ENCODE data around the gene ZNF337. TPM values are rescaled to one million over a fixed set of nuclear protein-coding genes. Genes with fewer than 3 reads are reported as not detected.

Gene ZNF337
- total RNA-seq, 1 experiment from 2014 or later = 6.9 TPM

DNA sequence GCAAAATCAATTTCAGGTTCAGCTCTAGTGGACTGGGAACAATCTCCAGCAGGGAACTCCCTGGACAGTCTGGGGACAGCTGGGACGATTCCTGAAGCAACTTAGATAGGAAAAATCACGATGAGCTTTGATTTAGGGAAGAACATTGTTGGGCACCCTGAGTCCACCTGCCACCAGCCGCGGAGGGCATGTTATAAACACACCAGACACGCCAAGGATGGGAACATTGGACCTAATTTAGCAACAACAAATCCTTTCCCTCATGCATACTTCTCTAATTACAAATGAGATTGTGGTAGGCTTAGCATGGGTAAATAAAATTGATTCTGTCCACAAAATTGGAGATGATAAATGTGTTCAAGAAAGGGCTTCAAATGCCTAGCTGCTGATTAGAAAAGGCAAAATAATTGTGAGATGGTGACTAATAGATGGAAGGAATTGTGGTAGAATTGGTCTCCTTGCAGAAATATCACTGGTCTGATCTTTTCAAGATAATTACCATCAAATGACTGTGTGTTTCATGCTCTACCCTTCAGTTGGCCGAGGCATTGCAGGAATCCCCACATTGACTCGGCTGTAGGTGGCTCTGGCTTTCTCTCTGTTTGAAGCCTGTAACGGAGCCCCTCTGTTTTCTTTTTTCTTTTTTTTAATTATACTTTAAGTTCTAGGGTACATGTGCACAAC lies 66.7 kb downstream of the ZNF337 start (continued):
- TF ChIP-seq, protein P1, sequence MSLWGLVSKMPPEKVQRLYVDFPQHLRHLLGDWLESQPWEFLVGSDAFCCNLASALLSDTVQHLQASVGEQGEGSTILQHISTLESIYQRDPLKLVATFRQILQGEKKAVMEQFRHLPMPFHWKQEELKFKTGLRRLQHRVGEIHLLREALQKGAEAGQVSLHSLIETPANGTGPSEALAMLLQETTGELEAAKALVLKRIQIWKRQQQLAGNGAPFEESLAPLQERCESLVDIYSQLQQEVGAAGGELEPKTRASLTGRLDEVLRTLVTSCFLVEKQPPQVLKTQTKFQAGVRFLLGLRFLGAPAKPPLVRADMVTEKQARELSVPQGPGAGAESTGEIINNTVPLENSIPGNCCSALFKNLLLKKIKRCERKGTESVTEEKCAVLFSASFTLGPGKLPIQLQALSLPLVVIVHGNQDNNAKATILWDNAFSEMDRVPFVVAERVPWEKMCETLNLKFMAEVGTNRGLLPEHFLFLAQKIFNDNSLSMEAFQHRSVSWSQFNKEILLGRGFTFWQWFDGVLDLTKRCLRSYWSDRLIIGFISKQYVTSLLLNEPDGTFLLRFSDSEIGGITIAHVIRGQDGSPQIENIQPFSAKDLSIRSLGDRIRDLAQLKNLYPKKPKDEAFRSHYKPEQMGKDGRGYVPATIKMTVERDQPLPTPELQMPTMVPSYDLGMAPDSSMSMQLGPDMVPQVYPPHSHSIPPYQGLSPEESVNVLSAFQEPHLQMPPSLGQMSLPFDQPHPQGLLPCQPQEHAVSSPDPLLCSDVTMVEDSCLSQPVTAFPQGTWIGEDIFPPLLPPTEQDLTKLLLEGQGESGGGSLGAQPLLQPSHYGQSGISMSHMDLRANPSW (CRISPR knock-in tag; conservative IDR thresholded peaks at IDR 0.05; ENCODE audit: low read depth) = no peak
- TF ChIP-seq, protein P2, sequence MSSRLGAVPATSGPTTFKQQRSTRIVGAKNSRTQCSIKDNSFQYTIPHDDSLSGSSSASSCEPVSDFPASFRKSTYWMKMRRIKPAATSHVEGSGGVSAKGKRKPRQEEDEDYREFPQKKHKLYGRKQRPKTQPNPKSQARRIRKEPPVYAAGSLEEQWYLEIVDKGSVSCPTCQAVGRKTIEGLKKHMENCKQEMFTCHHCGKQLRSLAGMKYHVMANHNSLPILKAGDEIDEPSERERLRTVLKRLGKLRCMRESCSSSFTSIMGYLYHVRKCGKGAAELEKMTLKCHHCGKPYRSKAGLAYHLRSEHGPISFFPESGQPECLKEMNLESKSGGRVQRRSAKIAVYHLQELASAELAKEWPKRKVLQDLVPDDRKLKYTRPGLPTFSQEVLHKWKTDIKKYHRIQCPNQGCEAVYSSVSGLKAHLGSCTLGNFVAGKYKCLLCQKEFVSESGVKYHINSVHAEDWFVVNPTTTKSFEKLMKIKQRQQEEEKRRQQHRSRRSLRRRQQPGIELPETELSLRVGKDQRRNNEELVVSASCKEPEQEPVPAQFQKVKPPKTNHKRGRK (CRISPR knock-in tag; IDR thresholded peaks at IDR 0.05; ENCODE audit: borderline replicate concordance) = no peak
- no peak for TF ChIP-seq OVOL2 (CRISPR knock-in tag; IDR thresholded peaks at IDR 0.05; ENCODE audit: borderline replicate concordance)

DNA sequence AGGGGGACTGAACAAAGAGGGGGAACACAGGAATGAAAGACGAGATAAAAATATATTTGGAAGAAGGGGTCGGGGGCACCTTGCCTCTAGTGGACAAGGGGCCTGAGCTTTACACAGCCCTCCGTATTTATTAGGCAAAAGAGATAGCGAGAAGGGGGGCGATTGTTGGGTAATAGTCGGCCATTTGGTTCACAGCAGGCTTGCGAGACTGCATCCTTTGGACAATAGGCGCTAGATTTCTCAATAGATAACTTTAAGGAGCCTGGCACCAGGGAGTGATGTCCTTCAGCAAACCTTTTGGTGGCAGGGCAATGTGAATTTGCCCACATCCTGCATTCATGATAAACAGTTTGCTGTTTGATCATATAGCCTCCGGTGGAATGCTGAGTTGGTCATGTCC lies 69.9 kb downstream of the ZNF337 start:
- Mint-ChIP-seq H3K36me3 (peaks cover 13% of the 10 kb centered on the region), H3K27ac (no peak overlapping the region), H3K4me3 (no peak overlapping the region), H3K4me1 (peaks cover 24% of the 10 kb centered on the region), H3K9me3 (peaks cover 35% of the 10 kb centered on the region), H3K27me3 (ENCODE audit: low read depth) (peaks cover 44% of the 10 kb centered on the region)
- ChIA-PET POLR2A (no interaction called here), CTCF (no interaction called here)
- DNase-seq (ENCODE audit: low spot score) = no peak
- TF ChIP-seq, protein P3, sequence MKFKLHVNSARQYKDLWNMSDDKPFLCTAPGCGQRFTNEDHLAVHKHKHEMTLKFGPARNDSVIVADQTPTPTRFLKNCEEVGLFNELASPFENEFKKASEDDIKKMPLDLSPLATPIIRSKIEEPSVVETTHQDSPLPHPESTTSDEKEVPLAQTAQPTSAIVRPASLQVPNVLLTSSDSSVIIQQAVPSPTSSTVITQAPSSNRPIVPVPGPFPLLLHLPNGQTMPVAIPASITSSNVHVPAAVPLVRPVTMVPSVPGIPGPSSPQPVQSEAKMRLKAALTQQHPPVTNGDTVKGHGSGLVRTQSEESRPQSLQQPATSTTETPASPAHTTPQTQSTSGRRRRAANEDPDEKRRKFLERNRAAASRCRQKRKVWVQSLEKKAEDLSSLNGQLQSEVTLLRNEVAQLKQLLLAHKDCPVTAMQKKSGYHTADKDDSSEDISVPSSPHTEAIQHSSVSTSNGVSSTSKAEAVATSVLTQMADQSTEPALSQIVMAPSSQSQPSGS (CRISPR knock-in tag; IDR thresholded peaks at IDR 0.05; ENCODE audit: borderline replicate concordance, low read depth) = no peak
- TF ChIP-seq RELA (CRISPR knock-in tag; IDR thresholded peaks at IDR 0.05; ENCODE audit: borderline replicate concordance) (no peak), NR2C2 (CRISPR knock-in tag; IDR thresholded peaks at IDR 0.05) (no peak), TEAD4 (CRISPR knock-in tag; IDR thresholded peaks at IDR 0.05) (no peak), SMAD4 (CRISPR knock-in tag; IDR thresholded peaks at IDR 0.05) (no peak), RORB (CRISPR knock-in tag; IDR thresholded peaks at IDR 0.05) (no peak), ZNF121 (CRISPR knock-in tag; IDR thresholded peaks at IDR 0.05) (no peak), NR1H2 (CRISPR knock-in tag; IDR thresholded peaks at IDR 0.05) (no peak), CREB1 (CRISPR knock-in tag; IDR thresholded peaks at IDR 0.05) (no peak), NFYB (CRISPR knock-in tag; conservative IDR thresholded peaks at IDR 0.05; ENCODE audit: low read depth) (no peak)
- TF ChIP-seq, protein P4, sequence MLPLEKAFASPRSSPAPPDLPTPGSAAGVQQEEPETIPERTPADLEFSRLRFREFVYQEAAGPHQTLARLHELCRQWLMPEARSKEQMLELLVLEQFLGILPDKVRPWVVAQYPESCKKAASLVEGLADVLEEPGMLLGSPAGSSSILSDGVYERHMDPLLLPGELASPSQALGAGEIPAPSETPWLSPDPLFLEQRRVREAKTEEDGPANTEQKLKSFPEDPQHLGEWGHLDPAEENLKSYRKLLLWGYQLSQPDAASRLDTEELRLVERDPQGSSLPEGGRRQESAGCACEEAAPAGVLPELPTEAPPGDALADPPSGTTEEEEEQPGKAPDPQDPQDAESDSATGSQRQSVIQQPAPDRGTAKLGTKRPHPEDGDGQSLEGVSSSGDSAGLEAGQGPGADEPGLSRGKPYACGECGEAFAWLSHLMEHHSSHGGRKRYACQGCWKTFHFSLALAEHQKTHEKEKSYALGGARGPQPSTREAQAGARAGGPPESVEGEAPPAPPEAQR (CRISPR knock-in tag; IDR thresholded peaks at IDR 0.05) = no peak
- TF ChIP-seq, protein P5, sequence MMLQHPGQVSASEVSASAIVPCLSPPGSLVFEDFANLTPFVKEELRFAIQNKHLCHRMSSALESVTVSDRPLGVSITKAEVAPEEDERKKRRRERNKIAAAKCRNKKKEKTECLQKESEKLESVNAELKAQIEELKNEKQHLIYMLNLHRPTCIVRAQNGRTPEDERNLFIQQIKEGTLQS (CRISPR knock-in tag; conservative IDR thresholded peaks at IDR 0.05) = no peak
- no peak for ATAC-seq

DNA sequence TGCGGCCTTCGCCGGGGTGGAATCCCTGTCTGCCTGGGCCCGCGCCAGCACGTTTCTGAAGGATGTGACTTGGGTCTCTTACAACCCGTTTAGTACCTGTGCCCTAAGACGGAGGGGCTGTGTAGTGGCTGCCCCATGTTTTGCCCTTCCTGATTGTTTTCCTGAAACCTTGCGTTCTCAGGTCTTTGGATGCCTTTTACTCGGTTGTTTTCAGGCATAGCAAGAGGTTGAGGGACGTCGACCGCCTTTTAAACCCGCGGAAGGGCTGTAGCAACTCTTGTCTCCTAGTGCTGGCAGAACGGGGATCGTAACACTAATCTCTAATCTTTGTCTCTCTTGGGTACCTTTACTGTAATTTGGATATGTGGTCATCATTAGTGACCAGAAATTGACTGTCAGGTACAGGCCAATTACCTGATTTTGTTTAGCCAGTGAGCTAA lies 72.1 kb downstream of the ZNF337 start:
- CTCF ChIA-PET = no interaction called here
- Mint-ChIP-seq H3K4me1 (peaks cover 27% of the 10 kb centered on the region), H3K9me3 (peaks cover 22% of the 10 kb centered on the region), H3K27me3 (ENCODE audit: low read depth) (peaks cover 46% of the 10 kb centered on the region), H3K4me3 (peak overlapping the region; percentile 77), H3K27ac (peak overlapping the region; percentile 65; the same call in 1 of the 2 replicates), H3K36me3 (peaks cover 9% of the 10 kb centered on the region)
- POLR2A ChIA-PET = no interaction called here
- no peak for DNase-seq (ENCODE audit: low spot score)
- no peak for ATAC-seq
- TF ChIP-seq, protein P2 (CRISPR knock-in tag; IDR thresholded peaks at IDR 0.05; ENCODE audit: borderline replicate concordance) = no peak
- TF ChIP-seq FOXJ3 (CRISPR knock-in tag; IDR thresholded peaks at IDR 0.05; ENCODE audit: borderline replicate concordance) (no peak), ZNF121 (CRISPR knock-in tag; IDR thresholded peaks at IDR 0.05) (peak; percentile 82), SMAD3 (CRISPR knock-in tag; IDR thresholded peaks at IDR 0.05; ENCODE audit: borderline replicate concordance) (no peak)
- TF ChIP-seq, protein P6, sequence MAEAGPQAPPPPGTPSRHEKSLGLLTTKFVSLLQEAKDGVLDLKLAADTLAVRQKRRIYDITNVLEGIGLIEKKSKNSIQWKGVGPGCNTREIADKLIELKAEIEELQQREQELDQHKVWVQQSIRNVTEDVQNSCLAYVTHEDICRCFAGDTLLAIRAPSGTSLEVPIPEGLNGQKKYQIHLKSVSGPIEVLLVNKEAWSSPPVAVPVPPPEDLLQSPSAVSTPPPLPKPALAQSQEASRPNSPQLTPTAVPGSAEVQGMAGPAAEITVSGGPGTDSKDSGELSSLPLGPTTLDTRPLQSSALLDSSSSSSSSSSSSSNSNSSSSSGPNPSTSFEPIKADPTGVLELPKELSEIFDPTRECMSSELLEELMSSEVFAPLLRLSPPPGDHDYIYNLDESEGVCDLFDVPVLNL (CRISPR knock-in tag; IDR thresholded peaks at IDR 0.05; ENCODE audit: borderline replicate concordance, low read depth) = no peak
- TF ChIP-seq, protein P7, sequence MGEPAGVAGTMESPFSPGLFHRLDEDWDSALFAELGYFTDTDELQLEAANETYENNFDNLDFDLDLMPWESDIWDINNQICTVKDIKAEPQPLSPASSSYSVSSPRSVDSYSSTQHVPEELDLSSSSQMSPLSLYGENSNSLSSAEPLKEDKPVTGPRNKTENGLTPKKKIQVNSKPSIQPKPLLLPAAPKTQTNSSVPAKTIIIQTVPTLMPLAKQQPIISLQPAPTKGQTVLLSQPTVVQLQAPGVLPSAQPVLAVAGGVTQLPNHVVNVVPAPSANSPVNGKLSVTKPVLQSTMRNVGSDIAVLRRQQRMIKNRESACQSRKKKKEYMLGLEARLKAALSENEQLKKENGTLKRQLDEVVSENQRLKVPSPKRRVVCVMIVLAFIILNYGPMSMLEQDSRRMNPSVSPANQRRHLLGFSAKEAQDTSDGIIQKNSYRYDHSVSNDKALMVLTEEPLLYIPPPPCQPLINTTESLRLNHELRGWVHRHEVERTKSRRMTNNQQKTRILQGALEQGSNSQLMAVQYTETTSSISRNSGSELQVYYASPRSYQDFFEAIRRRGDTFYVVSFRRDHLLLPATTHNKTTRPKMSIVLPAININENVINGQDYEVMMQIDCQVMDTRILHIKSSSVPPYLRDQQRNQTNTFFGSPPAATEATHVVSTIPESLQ (CRISPR knock-in tag; IDR thresholded peaks at IDR 0.05) = no peak

Measured in WTC11 (cell line).